A673 (cell line): ENCODE measurements around the gene TSPAN11. TPM values are rescaled to one million over a fixed set of nuclear protein-coding genes. Genes with fewer than 3 reads are reported as not detected.

Source experiments
- BruUV-seq: library from RNA; stranded (reverse); fragments of 400-500 nt; replicated peaks from 2 replicates; lab custom pipeline; 2021; lab: Mats Ljungman, UMichigan
- CTCF ChIA-PET: fragments of 300-600 bp; sonication (Branson Sonifier 250); formaldehyde crosslinking; loops from one replicate; lab custom pipeline; 2022; ENCODE audit warnings: antibody characterized with exemption; lab: Charles Lee
- POLR2A ChIA-PET: fragments of 300-600 bp; sonication (Branson Sonifier 250); formaldehyde crosslinking; loops from one replicate; lab custom pipeline; 2022; ENCODE audit warnings: antibody characterized with exemption; ENCODE audit not compliant: low non-redundant PET; lab: Charles Lee
- DNase-seq: peaks from one replicate; pipeline ENCODE4 v3.0.0-alpha.2; 2015; ENCODE audit warnings: low spot score
- H3K27ac ChIP-seq: fragments of 200-600 bp; sonication (generic); 2 replicates; pipeline ENCODE4 v1.5.1; 2016; ENCODE audit warnings: mixed run types, low read depth, mild to moderate bottlenecking, mixed read lengths, antibody characterized with exemption, low read length; ENCODE audit not compliant: poor library complexity, severe bottlenecking
- H3K27me3 ChIP-seq: fragments of 200-600 bp; sonication (generic); replicated peaks from 2 replicates; pipeline ENCODE4 v1.6.1; 2017; ENCODE audit warnings: mixed run types, low read depth, mild to moderate bottlenecking, mixed read lengths, antibody characterized with exemption, low read length; ENCODE audit not compliant: insufficient read depth, poor library complexity
- H3K36me3 ChIP-seq: fragments of 200-600 bp; sonication (generic); 2 replicates; pipeline ENCODE4 v1.6.1; 2016; ENCODE audit warnings: mixed run types, mild to moderate bottlenecking, mixed read lengths, antibody characterized with exemption, low read length; ENCODE audit not compliant: insufficient read depth, poor library complexity, severe bottlenecking
- H3K4me1 ChIP-seq: fragments of 200-600 bp; sonication (generic); 2 replicates; pipeline ENCODE4 v1.6.1; 2017; ENCODE audit warnings: mixed run types, mild to moderate bottlenecking, mixed read lengths, antibody characterized with exemption, low read length; ENCODE audit not compliant: insufficient read depth, poor library complexity, severe bottlenecking
- H3K4me3 ChIP-seq: fragments of 200-600 bp; sonication (generic); 2 replicates; pipeline ENCODE4 v1.5.1; 2016; ENCODE audit warnings: low read depth, mixed run types, mild to moderate bottlenecking, mixed read lengths, low read length; ENCODE audit not compliant: poor library complexity, severe bottlenecking
- H3K9me3 ChIP-seq: fragments of 200-600 bp; sonication (generic); 2 replicates; pipeline ENCODE4 v1.6.1; 2016; ENCODE audit warnings: mixed run types, low read depth, mild to moderate bottlenecking, mixed read lengths, antibody characterized with exemption, low read length; ENCODE audit not compliant: poor library complexity, severe bottlenecking
- EZH2 ChIP-seq: fragments of 200-600 bp; sonication (generic); IDR thresholded peaks from 2 replicates; pipeline ENCODE4 v1.6.1; 2017; ENCODE audit warnings: borderline replicate concordance, low read depth, mild to moderate bottlenecking, mixed read lengths, antibody characterized with exemption, low read length; ENCODE audit not compliant: poor library complexity, severe bottlenecking
- intact Hi-C: fragments of 100-400 bp; cut with micrococcal nuclease; formaldehyde crosslinking; loops from one replicate; pipeline ENCODE4 v1.10.0; 2022; ENCODE audit not compliant: unreplicated experiment
- total RNA-seq: library from RNA; stranded (reverse); gene quantifications from 2 replicates; pipeline ENCODE4 v1.2.3, GENCODE V29; 2021
- TF ChIP-seq, protein P1 (sequence below): fragments of 300-800, 200-600 bp; sonication (generic); conservative IDR thresholded peaks from 2 replicates; pipeline ENCODE4 v1.5.1; 2017; ENCODE audit warnings: low read depth, mild to moderate bottlenecking, antibody characterized with exemption, low read length, moderate library complexity, mixed read lengths

TSPAN11 gene
- total RNA-seq, 1 experiment from 2014 or later = 20.9 TPM

DNA sequence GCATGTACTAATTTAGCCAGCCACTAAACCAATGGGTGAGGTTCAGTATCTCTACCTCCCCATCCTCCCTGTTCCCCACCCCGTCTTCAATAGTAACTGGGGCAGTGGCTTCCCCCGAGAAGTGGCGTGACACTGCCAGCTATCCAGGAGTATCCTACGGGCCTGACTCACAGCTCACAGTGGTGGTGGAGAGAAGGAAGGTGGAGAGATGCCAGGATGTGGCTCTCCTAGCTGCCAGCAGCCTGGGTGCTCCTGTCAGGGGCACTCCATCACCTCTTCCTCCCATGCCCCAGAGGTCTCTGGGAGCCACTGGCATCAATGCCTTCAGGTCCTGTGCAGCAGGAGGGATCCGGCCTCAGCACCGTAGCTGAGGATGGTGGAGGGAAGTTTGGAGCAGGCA is 49.0 kb downstream of the TSPAN11 start:
- POLR2A ChIA-PET = no interaction called here
- CTCF ChIA-PET = no interaction called here
- no peak for DNase-seq

DNA sequence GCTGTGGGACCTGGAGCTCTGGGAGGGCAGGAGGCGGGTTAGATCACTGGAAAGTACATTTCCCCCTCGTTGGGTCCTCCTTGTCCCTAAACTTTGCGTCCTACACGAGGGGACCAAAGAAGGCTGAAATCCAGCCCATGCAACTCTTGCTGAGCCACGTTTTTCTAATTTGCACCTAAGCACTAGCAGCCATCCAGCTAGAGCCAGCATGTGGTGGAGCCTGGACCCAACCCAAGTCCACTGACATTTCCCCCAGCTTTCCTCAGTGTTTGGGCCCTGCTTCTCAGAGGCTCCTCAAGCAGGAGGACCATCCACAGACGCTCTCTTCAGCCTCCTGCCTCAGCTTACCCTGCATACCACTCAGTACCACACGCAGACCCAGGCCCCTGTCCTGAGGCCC is 49.7 kb downstream of the TSPAN11 start:
- no peak for TF ChIP-seq EZH2
- TF ChIP-seq, protein P1, sequence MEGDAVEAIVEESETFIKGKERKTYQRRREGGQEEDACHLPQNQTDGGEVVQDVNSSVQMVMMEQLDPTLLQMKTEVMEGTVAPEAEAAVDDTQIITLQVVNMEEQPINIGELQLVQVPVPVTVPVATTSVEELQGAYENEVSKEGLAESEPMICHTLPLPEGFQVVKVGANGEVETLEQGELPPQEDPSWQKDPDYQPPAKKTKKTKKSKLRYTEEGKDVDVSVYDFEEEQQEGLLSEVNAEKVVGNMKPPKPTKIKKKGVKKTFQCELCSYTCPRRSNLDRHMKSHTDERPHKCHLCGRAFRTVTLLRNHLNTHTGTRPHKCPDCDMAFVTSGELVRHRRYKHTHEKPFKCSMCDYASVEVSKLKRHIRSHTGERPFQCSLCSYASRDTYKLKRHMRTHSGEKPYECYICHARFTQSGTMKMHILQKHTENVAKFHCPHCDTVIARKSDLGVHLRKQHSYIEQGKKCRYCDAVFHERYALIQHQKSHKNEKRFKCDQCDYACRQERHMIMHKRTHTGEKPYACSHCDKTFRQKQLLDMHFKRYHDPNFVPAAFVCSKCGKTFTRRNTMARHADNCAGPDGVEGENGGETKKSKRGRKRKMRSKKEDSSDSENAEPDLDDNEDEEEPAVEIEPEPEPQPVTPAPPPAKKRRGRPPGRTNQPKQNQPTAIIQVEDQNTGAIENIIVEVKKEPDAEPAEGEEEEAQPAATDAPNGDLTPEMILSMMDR = no peak
- no peak for DNase-seq
- no peak overlapping the region for H3K4me3 ChIP-seq
- H3K27ac ChIP-seq = no peak overlapping the region
- no peaks in the 10 kb centered on the region for H3K36me3 ChIP-seq
- CTCF ChIA-PET = no interaction called here
- no TSS peak for BruUV-seq
- H3K9me3 ChIP-seq = no peaks in the 10 kb centered on the region
- POLR2A ChIA-PET = no interaction called here
- H3K27me3 ChIP-seq = no peaks in the 10 kb centered on the region
- intact Hi-C loops = no loop called here
- peaks cover 26% of the 10 kb centered on the region for H3K4me1 ChIP-seq

More for the DNA sequence above, 49.0 kb downstream of the TSPAN11 start:
- Histone ChIP-seq H3K9me3 (no peaks in the 10 kb centered on the region), H3K27me3 (no peaks in the 10 kb centered on the region), H3K4me3 (no peak overlapping the region), H3K4me1 (peaks cover 31% of the 10 kb centered on the region), H3K27ac (no peak overlapping the region), H3K36me3 (no peaks in the 10 kb centered on the region)
- TF ChIP-seq, protein P1 = no peak
- no peak for TF ChIP-seq EZH2
- no TSS peak for BruUV-seq
- intact Hi-C loops = no loop called here

DNA sequence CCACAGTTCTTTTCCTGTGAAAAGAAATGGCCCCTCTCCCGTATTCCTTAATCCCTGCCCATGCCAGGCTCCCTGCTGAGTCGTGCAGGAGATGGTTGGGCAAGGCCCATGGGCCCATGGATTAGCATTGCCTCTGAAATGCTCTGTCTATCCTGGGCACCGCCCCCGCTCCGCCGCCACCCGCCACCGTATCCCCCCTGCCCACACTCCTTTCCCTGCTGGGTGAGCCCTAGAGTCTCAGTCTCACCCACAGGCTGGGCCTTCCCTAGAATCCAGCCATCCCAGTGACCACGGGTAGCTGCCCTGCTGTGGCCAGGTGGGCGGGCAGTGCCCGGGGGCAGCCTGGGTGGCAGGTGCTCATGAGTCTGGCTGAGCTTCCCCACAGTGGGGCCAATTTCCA is 50.6 kb downstream of the TSPAN11 start:
- H3K27me3 ChIP-seq = no peaks in the 10 kb centered on the region
- no peaks in the 10 kb centered on the region for H3K36me3 ChIP-seq
- H3K4me3 ChIP-seq = no peak overlapping the region
- TF ChIP-seq EZH2 = no peak
- H3K4me1 ChIP-seq = peaks cover 25% of the 10 kb centered on the region
- no peak overlapping the region for H3K27ac ChIP-seq
- ChIA-PET POLR2A (no interaction called here), CTCF (no interaction called here)
- BruUV-seq = no TSS peak
- H3K9me3 ChIP-seq = no peaks in the 10 kb centered on the region
- DNase-seq = no peak
- intact Hi-C loops = no loop called here
